HG03064 (cell line): ENCODE results near the gene PROS1.
"Not testable (repeated sequence)": the region's sequence is repeated elsewhere in the genome, so short reads cannot be mapped to it uniquely, and the experiment has no call there.

ENCODE experiments used
- ATAC-seq: cut with Tn5 transposase; IDR thresholded peaks from one replicate; pipeline ENCODE4 v1.9.1; 2021; ENCODE audit warnings: low read depth; ENCODE audit not compliant: unreplicated experiment

PROS1 gene

DNA sequence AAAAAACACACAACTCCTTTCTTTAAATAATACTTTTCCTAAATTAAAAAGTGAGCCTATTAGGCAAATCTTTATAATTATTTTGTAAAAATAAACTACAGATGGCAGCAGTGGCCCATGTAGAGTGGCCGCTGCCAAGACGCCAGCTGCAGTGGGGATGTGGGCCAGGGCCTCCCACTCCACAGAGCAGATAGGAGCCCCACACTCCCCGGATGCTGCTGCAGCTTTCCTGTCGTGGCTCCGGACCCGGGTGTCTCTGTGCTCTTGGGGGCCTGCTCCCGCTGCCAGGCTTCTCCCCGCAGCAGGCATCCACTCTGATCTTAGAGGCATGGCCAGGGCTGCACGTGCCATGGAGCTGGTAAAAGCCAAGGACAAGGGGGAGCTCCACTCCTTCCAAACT lies 67.5 kb downstream of the PROS1 start:
- ATAC-seq, result no peak

DNA sequence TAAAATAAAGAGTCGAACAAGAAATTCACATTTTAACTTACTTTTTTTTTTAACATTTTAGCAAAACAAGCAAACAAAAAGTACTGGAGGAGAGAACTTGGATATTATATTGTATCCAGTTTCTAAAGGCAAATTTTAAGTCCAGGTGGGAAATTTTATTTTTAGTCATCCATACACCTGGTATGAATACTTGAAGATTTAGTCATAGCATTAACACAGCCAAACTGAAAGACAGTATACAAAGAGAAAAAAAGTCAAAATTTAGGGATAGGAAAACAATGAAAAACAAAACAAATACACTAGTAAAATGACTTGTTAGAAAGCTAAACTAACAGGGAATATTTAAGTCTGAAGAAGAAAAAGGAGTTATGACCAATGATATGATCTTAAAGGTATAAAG lies 69.1 kb downstream of the PROS1 start:
- no peak for ATAC-seq

DNA sequence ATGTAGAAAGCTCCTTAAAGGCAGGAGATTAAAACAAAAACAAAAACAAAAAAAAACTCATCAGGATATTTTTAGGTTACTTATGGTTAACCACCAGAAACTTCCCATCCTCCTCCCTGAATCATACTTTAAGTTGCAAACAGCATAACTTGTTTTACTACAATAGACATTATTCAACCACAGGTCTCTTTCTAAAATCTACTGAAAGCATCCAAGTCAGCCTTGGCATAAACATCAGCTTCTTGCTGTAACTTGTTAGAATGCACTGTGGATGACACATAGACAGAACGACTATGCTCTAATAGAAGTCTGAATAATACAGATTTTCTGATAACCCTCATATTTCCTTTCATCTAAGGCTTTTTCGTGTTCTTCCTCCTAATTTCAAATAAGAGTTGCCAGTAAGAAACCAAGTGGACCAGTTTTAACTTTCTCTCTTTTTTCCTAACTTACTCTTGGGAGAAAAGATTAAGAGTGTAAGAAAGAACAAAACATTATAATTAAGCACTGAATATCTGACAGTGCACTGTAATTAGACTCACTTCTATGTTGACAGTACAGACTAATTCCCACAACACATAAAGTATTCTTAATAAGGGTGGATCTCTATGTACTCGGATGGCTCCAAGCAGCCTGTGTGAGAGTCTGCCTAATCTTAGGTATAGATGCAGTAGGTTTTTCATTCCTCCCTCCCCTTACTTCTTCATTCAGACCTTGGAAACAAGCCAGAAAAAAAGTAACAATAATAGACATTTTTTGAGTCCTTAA lies 95.3 kb downstream of the PROS1 start:
- ATAC-seq, result not testable (repeated sequence)

DNA sequence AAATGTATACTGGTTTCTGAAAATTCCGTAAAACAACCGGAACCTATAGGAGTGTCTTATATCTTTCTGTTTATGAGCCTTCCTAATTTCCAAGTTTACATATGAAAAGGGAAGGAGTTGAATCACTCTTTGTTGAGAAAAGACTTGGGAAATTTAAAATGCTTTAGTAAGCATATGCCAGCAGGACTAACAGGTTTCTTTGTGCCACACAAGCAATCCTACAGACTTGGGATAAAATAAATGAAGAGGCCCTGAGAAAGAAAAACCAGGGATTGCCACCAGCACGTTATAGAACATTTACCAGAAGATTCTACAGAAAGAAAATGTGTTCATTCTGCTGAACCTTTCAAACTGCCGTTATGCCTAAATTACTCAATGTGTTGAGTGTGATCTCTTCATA lies 96.3 kb downstream of the PROS1 start:
- not testable (repeated sequence) for ATAC-seq

DNA sequence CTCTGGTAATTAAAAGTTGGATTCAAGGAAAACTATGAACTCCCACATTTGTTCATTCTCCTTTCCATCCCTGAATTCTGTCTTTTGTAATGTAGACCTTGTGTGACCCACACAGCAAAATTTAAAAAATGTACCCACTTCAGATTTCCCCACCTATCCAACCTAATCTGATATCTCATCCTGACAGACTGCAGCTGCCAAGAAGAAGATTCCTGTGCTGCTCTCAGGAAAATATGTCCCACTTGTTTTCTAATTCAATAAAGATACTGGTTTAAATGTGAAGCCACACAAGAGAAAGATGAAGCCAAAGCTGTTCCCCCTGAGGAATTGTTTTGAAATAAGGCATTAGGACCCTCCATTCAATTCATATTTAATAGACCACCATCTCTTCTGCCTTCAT lies 100.3 kb downstream of the PROS1 start:
- not testable (repeated sequence) for ATAC-seq

DNA sequence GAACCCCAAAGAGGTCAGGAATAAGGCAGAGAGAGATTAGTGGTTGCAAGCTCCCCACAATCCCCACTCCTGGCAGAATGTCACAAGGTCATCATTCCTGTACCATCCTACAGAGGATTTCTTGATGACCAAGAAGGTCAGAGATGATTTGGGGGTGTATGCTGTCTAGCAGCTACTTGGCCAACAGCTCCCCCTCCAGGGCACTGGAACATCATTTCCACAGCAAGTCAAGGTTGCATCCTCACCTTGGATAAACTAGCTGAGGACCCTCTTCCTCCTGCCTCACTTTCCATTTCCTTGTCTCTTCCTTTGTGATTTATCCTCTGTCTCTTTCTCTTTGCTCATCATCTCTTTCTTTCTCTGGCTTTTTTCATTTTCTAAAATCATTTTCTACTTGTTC lies 106.3 kb downstream of the PROS1 start:
- no peak for ATAC-seq

DNA sequence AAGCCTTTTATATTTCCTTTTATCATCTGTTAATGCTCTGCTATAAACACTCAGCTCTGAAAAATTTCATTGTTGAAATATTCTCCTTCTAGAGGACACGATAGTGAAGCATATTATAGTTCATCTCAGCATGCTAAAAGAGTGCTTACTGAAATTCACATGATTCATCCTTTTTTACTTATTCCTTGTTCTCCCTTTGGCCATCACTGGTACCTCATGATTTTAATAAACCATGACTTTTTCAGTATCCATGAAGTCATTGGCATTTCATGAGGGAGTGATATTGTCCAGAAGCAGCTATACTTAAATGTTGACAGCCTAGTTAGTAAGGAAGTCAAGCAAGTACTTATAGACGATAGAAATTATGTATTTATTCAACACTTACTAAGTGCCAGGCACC lies 112.7 kb downstream of the PROS1 start:
- no peak for ATAC-seq

DNA sequence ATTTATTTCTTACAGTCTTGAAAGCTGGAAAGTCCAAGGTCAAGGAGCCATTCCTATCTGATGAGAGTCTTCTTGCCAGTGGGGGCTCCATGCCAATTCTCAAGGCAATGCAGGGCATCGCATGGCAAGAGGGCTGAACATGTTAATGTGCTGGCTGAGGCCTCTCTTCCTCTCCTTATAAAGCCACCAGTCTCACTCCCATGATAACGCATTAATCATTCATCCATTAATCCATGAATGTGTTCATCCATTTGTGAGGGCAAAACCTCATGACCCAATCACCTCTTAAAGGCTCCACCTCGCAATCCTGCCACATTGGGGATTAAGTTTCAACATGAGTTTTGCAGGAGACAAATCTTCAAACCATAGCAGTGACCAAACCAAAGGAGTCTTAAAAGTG lies 118.3 kb downstream of the PROS1 start:
- no peak for ATAC-seq

DNA sequence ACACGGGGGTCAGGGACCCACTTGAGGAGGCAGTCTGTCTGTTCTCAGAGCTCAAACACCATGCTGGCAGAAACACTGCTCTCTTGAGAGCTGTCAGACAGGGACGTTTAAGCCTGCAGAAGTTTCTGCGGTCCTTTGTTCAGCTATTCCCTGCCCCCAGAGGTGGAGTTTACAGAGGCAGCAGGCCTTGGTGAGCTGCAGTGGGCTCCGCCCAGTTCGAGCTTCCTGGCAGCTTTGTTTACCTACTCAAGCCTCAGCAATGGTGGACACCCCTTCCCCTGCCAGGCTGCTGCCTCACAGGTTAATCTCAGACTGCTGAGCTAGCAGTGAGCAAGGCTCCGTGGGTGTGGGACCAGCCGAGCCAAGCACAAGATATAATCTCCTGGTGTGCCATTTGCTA lies 121.5 kb downstream of the PROS1 start:
- ATAC-seq, result not testable (repeated sequence)

DNA sequence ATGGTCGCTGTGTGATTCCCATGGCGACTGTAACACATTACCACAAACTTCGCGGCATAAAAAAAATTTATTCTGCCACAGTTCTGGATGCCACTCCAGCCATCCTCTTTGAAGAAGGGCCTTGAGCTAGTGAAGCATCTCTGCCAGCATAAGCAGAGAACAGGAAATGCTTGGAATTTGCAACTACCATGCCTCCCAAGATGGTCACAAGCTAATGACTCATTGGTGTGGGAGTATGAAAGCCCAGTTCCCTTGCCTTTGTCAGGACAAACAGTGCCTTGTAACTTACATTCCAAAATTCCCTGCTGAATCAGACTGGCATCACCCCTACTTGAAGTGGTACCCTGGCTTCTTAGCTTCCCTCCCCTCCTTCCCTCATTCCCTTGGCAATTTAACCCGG lies 129.7 kb downstream of the PROS1 start:
- no peak for ATAC-seq

DNA sequence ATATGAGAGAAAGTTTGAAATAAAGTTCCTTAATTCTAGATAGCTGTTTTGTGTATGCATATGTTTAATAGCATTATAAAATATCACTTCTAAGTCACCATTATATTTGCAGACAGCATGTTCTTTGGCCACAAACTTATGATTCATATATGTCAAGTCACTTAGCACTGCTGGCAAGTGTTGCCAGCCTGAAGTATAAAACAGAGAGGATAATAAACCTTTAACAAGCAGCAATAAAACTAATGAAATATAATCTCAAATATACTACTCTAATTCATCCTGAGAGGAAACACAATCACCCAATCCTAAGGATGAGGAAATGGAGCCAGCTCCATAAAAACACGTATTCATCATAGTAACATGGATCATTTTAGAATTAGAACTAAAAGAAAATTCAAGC lies 134.5 kb downstream of the PROS1 start:
- not testable (repeated sequence) for ATAC-seq
